IMR-90 (cell line): Measurements from ENCODE around the gene NNT. TPM values are rescaled to one million over a fixed set of nuclear protein-coding genes. Genes with fewer than 3 reads are reported as not detected.

Source experiments
- ATAC-seq: fragments of 200-7000 bp; cut with Tn5 transposase; 2 replicates; pipeline ENCODE4 v1.9.1; 2020; ENCODE audit warnings: low read depth, mild to moderate bottlenecking, moderate library complexity
- BruUV-seq: library from RNA; stranded (reverse); fragments of 400-500 nt; replicated peaks from 2 replicates; lab custom pipeline; 2021; lab: Mats Ljungman, UMichigan
- CTCF ChIA-PET: fragments of 300-600 bp; formaldehyde crosslinking; extraction: SDS; loops from one replicate; lab custom pipeline; 2021; ENCODE audit warnings: antibody characterized with exemption; lab: Yijun Ruan, JAX
- POLR2A ChIA-PET: fragments of 300-600 bp; sonication (Branson Sonifier 250); formaldehyde crosslinking; loops from one replicate; lab custom pipeline; 2022; ENCODE audit warnings: antibody characterized with exemption; ENCODE audit not compliant: unreplicated experiment; lab: Charles Lee
- DNase-seq: peaks from one replicate; pipeline ENCODE4 v3.0.0; 2013
- H2AFZ ChIP-seq: replicated peaks from 2 replicates; pipeline ENCODE3; 2013; ENCODE audit warnings: low read length, mild to moderate bottlenecking; ENCODE audit not compliant: poor library complexity
- H2AK5ac ChIP-seq: 2 replicates; pipeline ENCODE4 v1.6.1; 2013; ENCODE audit warnings: low read depth, low read length, inconsistent platforms
- H2AK9ac ChIP-seq: replicated peaks from 2 replicates; pipeline ENCODE3; 2013; ENCODE audit warnings: mild to moderate bottlenecking, low read depth, low read length, moderate library complexity; ENCODE audit not compliant: poor library complexity
- H2BK120ac ChIP-seq: 2 replicates; pipeline ENCODE4 v1.6.1; 2013; ENCODE audit warnings: low read depth, low read length, inconsistent platforms
- H2BK15ac ChIP-seq: 3 replicates; pipeline ENCODE4 v1.6.1; 2013; ENCODE audit warnings: low read depth, low read length, inconsistent platforms
- H2BK20ac ChIP-seq: 2 replicates; pipeline ENCODE4 v1.6.1; 2013; ENCODE audit warnings: low read depth, mild to moderate bottlenecking, inconsistent platforms, low read length, moderate library complexity
- H2BK5ac ChIP-seq: 2 replicates; pipeline ENCODE4 v1.6.1; 2013; ENCODE audit warnings: mild to moderate bottlenecking, low read depth, low read length, inconsistent platforms; ENCODE audit not compliant: poor library complexity, severe bottlenecking
- H3K14ac ChIP-seq: replicated peaks from 2 replicates; pipeline ENCODE4 v1.6.1; 2013; ENCODE audit warnings: low read depth, low read length, inconsistent platforms
- H3K18ac ChIP-seq: 2 replicates; pipeline ENCODE4 v1.6.1; 2013; ENCODE audit warnings: low read depth, low read length, control low read depth
- H3K23ac ChIP-seq: 2 replicates; pipeline ENCODE4 v1.6.1; 2013; ENCODE audit warnings: low read depth, low read length, inconsistent platforms
- H3K27ac ChIP-seq: 2 replicates; pipeline ENCODE4 v1.5.1; 2013; ENCODE audit warnings: mild to moderate bottlenecking, control low read depth, low read length; ENCODE audit not compliant: insufficient read depth
- H3K27me3 ChIP-seq: 2 replicates; pipeline ENCODE4 v1.6.1; 2013; ENCODE audit warnings: low read length; ENCODE audit not compliant: control insufficient read depth, insufficient read depth
- H3K36me3 ChIP-seq: 2 replicates; pipeline ENCODE4 v1.6.1; 2013; ENCODE audit warnings: low read length, mixed read lengths; ENCODE audit not compliant: control insufficient read depth, insufficient read depth
- H3K4ac ChIP-seq: 2 replicates; pipeline ENCODE4 v1.6.1; 2013; ENCODE audit warnings: low read depth, low read length, inconsistent platforms
- H3K4me1 ChIP-seq: 2 replicates; pipeline ENCODE4 v1.6.1; 2013; ENCODE audit warnings: low read length, mixed read lengths; ENCODE audit not compliant: control insufficient read depth, insufficient read depth
- H3K4me2 ChIP-seq: 2 replicates; pipeline ENCODE4 v1.6.1; 2013; ENCODE audit warnings: low read depth, mild to moderate bottlenecking, control low read depth, low read length, moderate library complexity
- H3K4me3 ChIP-seq: 2 replicates; pipeline ENCODE4 v1.5.1; 2013; ENCODE audit warnings: low read depth, mild to moderate bottlenecking, control low read depth, low read length, moderate library complexity; ENCODE audit not compliant: insufficient read depth
- H3K56ac ChIP-seq: 2 replicates; pipeline ENCODE4 v1.6.1; 2013; ENCODE audit warnings: low read length, inconsistent platforms; ENCODE audit not compliant: insufficient read depth; ENCODE audit errors: extremely low read depth
- H3K79me1 ChIP-seq, 2 experiments: 2 replicates each; pipeline ENCODE4 v1.6.1; 2013; ENCODE audit warnings: low read length in 2 of 2, inconsistent platforms in 1 of 2, low read depth in 1 of 2
- H3K9ac ChIP-seq: 2 replicates; pipeline ENCODE4 v1.6.1; 2013; ENCODE audit warnings: low read depth, low read length, control low read depth
- H3K9me1 ChIP-seq: 2 replicates; pipeline ENCODE4 v1.6.1; 2013; ENCODE audit warnings: low read length, inconsistent platforms; ENCODE audit not compliant: insufficient read depth
- H3K9me3 ChIP-seq: 2 replicates; pipeline ENCODE4 v1.6.1; 2013; ENCODE audit warnings: low read length; ENCODE audit not compliant: control insufficient read depth, insufficient read depth
- H4K20me1 ChIP-seq: 2 replicates; pipeline ENCODE4 v1.6.1; 2013; ENCODE audit warnings: low read length, inconsistent platforms; ENCODE audit not compliant: insufficient read depth
- H4K5ac ChIP-seq: 2 replicates; pipeline ENCODE4 v1.6.1; 2013; ENCODE audit warnings: mild to moderate bottlenecking, low read depth, low read length, control low read depth
- H4K8ac ChIP-seq, 2 experiments: 2 replicates each; pipeline ENCODE4 v1.6.1; 2013; ENCODE audit warnings: low read depth in 2 of 2, low read length in 2 of 2, control low read depth in 1 of 2, inconsistent platforms in 1 of 2
- H4K91ac ChIP-seq: 2 replicates; pipeline ENCODE4 v1.6.1; 2013; ENCODE audit warnings: low read depth, low read length, inconsistent platforms; ENCODE audit not compliant: insufficient read depth
- CEBPB ChIP-seq: IDR thresholded peaks from 2 replicates; pipeline ENCODE4 v1.6.1; 2012; ENCODE audit warnings: low read depth, low read length, improper control_type of control experiment
- CHD1 ChIP-seq: IDR thresholded peaks from 2 replicates; pipeline ENCODE4 v1.6.1; 2012; ENCODE audit warnings: low read depth, low read length, improper control_type of control experiment
- FOS ChIP-seq: fragments of 150-350 bp; IDR thresholded peaks from 2 replicates; pipeline ENCODE4 v1.6.1; 2016; ENCODE audit warnings: low read depth, low read length
- MAFK ChIP-seq: IDR thresholded peaks from 2 replicates; pipeline ENCODE4 v1.6.1; 2012; ENCODE audit warnings: low read depth, low read length, improper control_type of control experiment
- MAZ ChIP-seq: IDR thresholded peaks from 2 replicates; pipeline ENCODE4 v1.6.1; 2012; ENCODE audit warnings: low read depth, mild to moderate bottlenecking, low read length, improper control_type of control experiment, moderate library complexity, borderline replicate concordance
- MXI1 ChIP-seq: IDR thresholded peaks from 2 replicates; pipeline ENCODE4 v1.6.1; 2012; ENCODE audit warnings: low read depth, mild to moderate bottlenecking, low read length, moderate library complexity, borderline replicate concordance
- NFE2L2 ChIP-seq: fragments of 150-350 bp; IDR thresholded peaks from 2 replicates; pipeline ENCODE4 v1.6.1; 2016; ENCODE audit warnings: low read depth, mild to moderate bottlenecking, low read length
- RAD21 ChIP-seq: IDR thresholded peaks from 2 replicates; pipeline ENCODE4 v1.6.1; 2012; ENCODE audit warnings: low read length, improper control_type of control experiment
- RCOR1 ChIP-seq: IDR thresholded peaks from 2 replicates; pipeline ENCODE4 v1.6.1; 2012; ENCODE audit warnings: mild to moderate bottlenecking, low read length, improper control_type of control experiment; ENCODE audit not compliant: insufficient replicate concordance
- RFX5 ChIP-seq: IDR thresholded peaks from 2 replicates; pipeline ENCODE4 v1.8.0; 2012; ENCODE audit warnings: low read depth, mild to moderate bottlenecking, low read length, moderate library complexity
- SMC3 ChIP-seq: fragments of 150-350 bp; IDR thresholded peaks from 2 replicates; pipeline ENCODE4 v1.6.1; 2016; ENCODE audit warnings: low read depth, mild to moderate bottlenecking, antibody characterized with exemption, low read length, moderate library complexity
- WGBS, 2 experiments: methylation state at CpG; one replicate each; pipeline versions ENCODE4 v1.1.5 to v1.1.7; 2013; ENCODE audit warnings: missing lambda C conversion rate in 2 of 2; ENCODE audit not compliant: insufficient read length in 1 of 2; ENCODE audit errors: extremely low coverage in 2 of 2; 5-methylcytosine and 5-hydroxymethylcytosine counted together
- dilution Hi-C: fragments of 300-500 bp; cut with HindIII; formaldehyde crosslinking; loops from one replicate; pipeline ENCODE4 v1.14.3; 2018; ENCODE audit warnings: low sequenced_read_pairs; ENCODE audit not compliant: unreplicated experiment
- in situ Hi-C: fragments of 300-500 bp; cut with MboI; formaldehyde crosslinking; loops from 3 replicates; pipeline ENCODE4 v1.14.3; 2019; ENCODE audit warnings: low sequenced_read_pairs, inconsistent platforms, mixed read lengths
- intact Hi-C: fragments of 100-400 bp; cut with micrococcal nuclease; formaldehyde crosslinking; loops from 2 replicates; pipeline ENCODE4 v1.10.0; 2022
- polyA plus RNA-seq, 3 experiments: library from polyadenylated mRNA; depleted of rRNA; stranded (reverse); fragments of >200 nt; gene quantifications; 2 replicates each; pipeline ENCODE4 v1.2.3, GENCODE V29; 2012; ENCODE audit warnings: low replicate concordance in 1 of 3
- total RNA-seq: library from RNA; depleted of rRNA; stranded (reverse); fragments of >200 nt; gene quantifications from 2 replicates; pipeline ENCODE4 v1.2.3, GENCODE V29; 2012
- TF ChIP-seq, protein P1 (sequence below): conservative IDR thresholded peaks from 2 replicates; pipeline ENCODE4 v1.5.1; 2012; ENCODE audit warnings: mild to moderate bottlenecking, low read depth, low read length, improper control_type of control experiment
- TF ChIP-seq, protein P2 (sequence below): fragments of 150-350 bp; IDR thresholded peaks from 2 replicates; pipeline ENCODE4 v1.6.1; 2016; ENCODE audit warnings: low read depth, mild to moderate bottlenecking, low read length, moderate library complexity, borderline replicate concordance

The NNT gene
- total and polyA plus RNA-seq, 2 of the 4 experiments (the other 2 are of a cell fraction), result 23.1 to 57.2 TPM

DNA sequence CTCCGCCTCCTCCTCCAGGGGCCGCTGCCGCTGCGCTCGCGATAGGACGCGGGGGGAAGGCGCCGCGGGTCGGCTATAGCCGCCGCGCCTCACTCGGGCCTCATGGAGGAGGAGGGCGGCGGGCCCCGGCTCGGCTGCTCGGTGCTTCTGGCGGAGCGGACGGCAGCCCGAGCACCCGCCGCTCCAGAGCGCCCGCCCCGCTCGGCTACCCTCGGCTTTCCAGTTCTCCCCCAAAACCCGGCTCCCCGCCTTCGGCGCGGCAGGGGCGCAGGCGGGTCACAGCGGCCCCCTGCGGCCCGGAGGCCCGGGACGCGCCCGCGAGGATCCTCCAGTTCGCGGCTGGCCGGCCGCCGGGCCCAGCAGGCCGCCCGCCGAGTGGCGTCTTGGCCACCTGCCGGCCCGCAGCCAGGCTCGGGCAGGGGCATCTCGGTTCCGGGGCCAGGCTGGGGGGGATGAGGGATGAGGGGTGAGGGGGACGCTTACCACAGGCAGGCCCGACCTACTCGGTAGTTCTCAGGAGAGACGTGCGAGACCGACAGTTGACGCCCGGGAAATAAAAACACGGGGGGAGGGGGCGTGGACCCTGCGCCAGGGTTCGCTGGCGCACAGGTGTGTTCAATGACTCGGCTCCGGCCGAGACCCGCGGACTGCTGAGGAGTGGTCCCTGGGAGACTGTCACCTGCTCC is 46.0 kb upstream of the NNT start, which contains the start of gene PAIP1:
Gene PAIP1, minus strand, starts transcription at position 221 of the 686 bp plus-strand sequence. CDS start 231 bp downstream, outside the sequence.
- H3K56ac ChIP-seq, result peak within 1 kb of the TSS; percentile 73
- H4K8ac ChIP-seq, result peak within 1 kb of the TSS; percentile 82 to 96
- 1% methylated on average over 17 of the region's 79 CpGs; no CpG with 5 or more reads in 1 of the 2 experiments for WGBS, 2 experiments
- peaks cover 11 to 23% of the 10 kb centered on the region in 2 experiments; a peak in 2 of 4 replicates for H3K79me1 ChIP-seq
- CTCF ChIA-PET, result no interaction called here
- H3K36me3 ChIP-seq, result peaks cover 3% of the 10 kb centered on the region
- peak within 1 kb of the TSS; percentile 88 for H3K23ac ChIP-seq
- peaks cover 4% of the 10 kb centered on the region for H3K4me1 ChIP-seq
- POLR2A ChIA-PET, result no interaction called here
- intact Hi-C loops (loop anchor here (1.0 to 10.0 kb wide), 2 partner anchors 45 to 1218 kb away; no protein-coding TSS in a partner anchor), dilution Hi-C loops (no loop called here), in situ Hi-C loops (no loop called here)
- H3K9me3 ChIP-seq, result no peaks in the 10 kb centered on the region
- H2BK15ac ChIP-seq, result no peak within 1 kb of the TSS
- no peaks in the 10 kb centered on the region for H3K27me3 ChIP-seq
- ATAC-seq (peak; percentile 92), DNase-seq (peak; percentile 86)
- peaks cover 9% of the 10 kb centered on the region; the same call in 1 of the 2 replicates for H4K20me1 ChIP-seq
- peak within 1 kb of the TSS; percentile 65 for H3K4me3 ChIP-seq
- H4K91ac ChIP-seq, result peak within 1 kb of the TSS; percentile 75
- H3K9ac ChIP-seq, result peak within 1 kb of the TSS; percentile 96
- H3K9me1 ChIP-seq, result peaks cover 2% of the 10 kb centered on the region; the same call in 1 of the 2 replicates
- H3K18ac ChIP-seq, result peak within 1 kb of the TSS; percentile 55
- peak within 1 kb of the TSS; percentile 63; the same call in 1 of the 2 replicates for H2AK5ac ChIP-seq
- H2BK20ac ChIP-seq, result 0 out of 2 replicates have a peak within 1 kb of the TSS, but pooled peaks have one; percentile 9
- peak within 1 kb of the TSS; percentile 96 for H2AFZ ChIP-seq
- H3K14ac ChIP-seq, result peak within 1 kb of the TSS; percentile 93
- peak within 1 kb of the TSS; percentile 85 for H3K4ac ChIP-seq
- BruUV-seq, result no TSS peak
- H3K27ac ChIP-seq, result peak within 1 kb of the TSS; percentile 74
- peak within 1 kb of the TSS; percentile 96 for H2AK9ac ChIP-seq
- peak within 1 kb of the TSS; percentile 84 for H4K5ac ChIP-seq
- H2BK5ac ChIP-seq, result peak within 1 kb of the TSS; percentile 70
- peak within 1 kb of the TSS; percentile 92 for H3K4me2 ChIP-seq
- peak within 1 kb of the TSS; percentile 14; the same call in 1 of the 2 replicates for H2BK120ac ChIP-seq
- TF ChIP-seq CHD1 (no peak), RCOR1 (no peak), RAD21 (no peak), NFE2L2 (0 out of 2 replicates have a peak, but pooled peaks have one; percentile 2), CEBPB (no peak), MAZ (peak; percentile 54; the same call in 1 of the 2 replicates), MAFK (no peak), SMC3 (no peak), RFX5 (no peak), FOS (no peak), MXI1 (0 out of 2 replicates have a peak, but pooled peaks have one; percentile 17)
- TF ChIP-seq, protein P1, sequence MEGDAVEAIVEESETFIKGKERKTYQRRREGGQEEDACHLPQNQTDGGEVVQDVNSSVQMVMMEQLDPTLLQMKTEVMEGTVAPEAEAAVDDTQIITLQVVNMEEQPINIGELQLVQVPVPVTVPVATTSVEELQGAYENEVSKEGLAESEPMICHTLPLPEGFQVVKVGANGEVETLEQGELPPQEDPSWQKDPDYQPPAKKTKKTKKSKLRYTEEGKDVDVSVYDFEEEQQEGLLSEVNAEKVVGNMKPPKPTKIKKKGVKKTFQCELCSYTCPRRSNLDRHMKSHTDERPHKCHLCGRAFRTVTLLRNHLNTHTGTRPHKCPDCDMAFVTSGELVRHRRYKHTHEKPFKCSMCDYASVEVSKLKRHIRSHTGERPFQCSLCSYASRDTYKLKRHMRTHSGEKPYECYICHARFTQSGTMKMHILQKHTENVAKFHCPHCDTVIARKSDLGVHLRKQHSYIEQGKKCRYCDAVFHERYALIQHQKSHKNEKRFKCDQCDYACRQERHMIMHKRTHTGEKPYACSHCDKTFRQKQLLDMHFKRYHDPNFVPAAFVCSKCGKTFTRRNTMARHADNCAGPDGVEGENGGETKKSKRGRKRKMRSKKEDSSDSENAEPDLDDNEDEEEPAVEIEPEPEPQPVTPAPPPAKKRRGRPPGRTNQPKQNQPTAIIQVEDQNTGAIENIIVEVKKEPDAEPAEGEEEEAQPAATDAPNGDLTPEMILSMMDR, result peak; percentile 63
- TF ChIP-seq, protein P2, sequence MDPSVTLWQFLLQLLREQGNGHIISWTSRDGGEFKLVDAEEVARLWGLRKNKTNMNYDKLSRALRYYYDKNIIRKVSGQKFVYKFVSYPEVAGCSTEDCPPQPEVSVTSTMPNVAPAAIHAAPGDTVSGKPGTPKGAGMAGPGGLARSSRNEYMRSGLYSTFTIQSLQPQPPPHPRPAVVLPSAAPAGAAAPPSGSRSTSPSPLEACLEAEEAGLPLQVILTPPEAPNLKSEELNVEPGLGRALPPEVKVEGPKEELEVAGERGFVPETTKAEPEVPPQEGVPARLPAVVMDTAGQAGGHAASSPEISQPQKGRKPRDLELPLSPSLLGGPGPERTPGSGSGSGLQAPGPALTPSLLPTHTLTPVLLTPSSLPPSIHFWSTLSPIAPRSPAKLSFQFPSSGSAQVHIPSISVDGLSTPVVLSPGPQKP, result no peak
